H9 (cell line): ENCODE measurements around the gene CCNG1. TPM values are rescaled to one million over a fixed set of nuclear protein-coding genes. Genes with fewer than 3 reads are reported as not detected.

Source experiments
- DNase-seq: peaks from one replicate; pipeline ENCODE4 v3.0.0-alpha.2; 2017
- H2AFZ ChIP-seq: one replicate; pipeline ENCODE4 v1.6.1; 2013; ENCODE audit warnings: mild to moderate bottlenecking, low read length, control low read depth, moderate library complexity
- H2AK5ac ChIP-seq: 2 replicates; pipeline ENCODE4 v1.6.1; 2013; ENCODE audit warnings: low read length, control low read depth, mixed read lengths; ENCODE audit not compliant: insufficient read length
- H2BK120ac ChIP-seq: one replicate; pipeline ENCODE4 v1.6.1; 2013; ENCODE audit warnings: low read depth, mild to moderate bottlenecking, low read length, control low read depth, inconsistent platforms; ENCODE audit not compliant: poor library complexity, severe bottlenecking
- H2BK12ac ChIP-seq: 2 replicates; pipeline ENCODE4 v1.6.1; 2013; ENCODE audit warnings: low read length, control low read depth, mixed read lengths, low read depth; ENCODE audit not compliant: insufficient read length
- H2BK15ac ChIP-seq: 2 replicates; pipeline ENCODE4 v1.6.1; 2013; ENCODE audit warnings: low read depth, low read length, control low read depth
- H2BK20ac ChIP-seq: one replicate; pipeline ENCODE4 v1.6.1; 2013; ENCODE audit warnings: low read depth, mild to moderate bottlenecking, low read length, control low read depth, inconsistent platforms; ENCODE audit not compliant: poor library complexity, severe bottlenecking
- H2BK5ac ChIP-seq: 2 replicates; pipeline ENCODE4 v1.6.1; 2013; ENCODE audit warnings: low read length, control low read depth, mixed read lengths; ENCODE audit not compliant: insufficient read length
- H3K14ac ChIP-seq: 2 replicates; pipeline ENCODE4 v1.6.1; 2013; ENCODE audit warnings: low read length, control low read depth; ENCODE audit not compliant: insufficient read depth
- H3K18ac ChIP-seq: 2 replicates; pipeline ENCODE4 v1.6.1; 2013; ENCODE audit warnings: low read depth, mild to moderate bottlenecking, mixed read lengths, low read length, control low read depth; ENCODE audit not compliant: insufficient read length
- H3K23ac ChIP-seq: 2 replicates; pipeline ENCODE4 v1.6.1; 2013; ENCODE audit warnings: low read length, control low read depth, mixed read lengths, low read depth; ENCODE audit not compliant: insufficient read length
- H3K23me2 ChIP-seq: 2 replicates; pipeline ENCODE4 v1.6.1; 2013; ENCODE audit warnings: low read depth, mild to moderate bottlenecking, mixed read lengths, low read length, control low read depth; ENCODE audit not compliant: insufficient read length, poor library complexity, severe bottlenecking
- H3K27ac ChIP-seq: 2 replicates; pipeline ENCODE4 v1.5.1; 2013; ENCODE audit warnings: low read length, control low read depth, mixed read lengths, low read depth; ENCODE audit not compliant: insufficient read length
- H3K27me3 ChIP-seq: 2 replicates; pipeline ENCODE4 v1.6.1; 2013; ENCODE audit warnings: low read length, control low read depth, inconsistent platforms; ENCODE audit not compliant: insufficient read depth
- H3K4ac ChIP-seq: 2 replicates; pipeline ENCODE4 v1.6.1; 2013; ENCODE audit warnings: low read depth, mild to moderate bottlenecking, control low read depth, inconsistent platforms, low read length, moderate library complexity
- H3K4me1 ChIP-seq: 2 replicates; pipeline ENCODE4 v1.6.1; 2013; ENCODE audit warnings: low read length, control low read depth, inconsistent platforms; ENCODE audit not compliant: insufficient read depth
- H3K4me2 ChIP-seq: 2 replicates; pipeline ENCODE4 v1.6.1; 2013; ENCODE audit warnings: low read length, control low read depth, mixed read lengths; ENCODE audit not compliant: insufficient read length, insufficient read depth
- H3K56ac ChIP-seq: 2 replicates; pipeline ENCODE4 v1.6.1; 2013; ENCODE audit warnings: low read depth, mild to moderate bottlenecking, mixed read lengths, low read length, control low read depth; ENCODE audit not compliant: insufficient read length
- H3K79me1 ChIP-seq: 2 replicates; pipeline ENCODE4 v1.6.1; 2013; ENCODE audit warnings: low read depth, mild to moderate bottlenecking, moderate library complexity, low read length, control low read depth, inconsistent platforms; ENCODE audit not compliant: insufficient read depth, poor library complexity, severe bottlenecking
- H3K79me2 ChIP-seq: 2 replicates; pipeline ENCODE4 v1.6.1; 2013; ENCODE audit warnings: low read length, control low read depth, inconsistent platforms; ENCODE audit not compliant: insufficient read depth
- H3K9ac ChIP-seq: 2 replicates; pipeline ENCODE4 v1.6.1; 2013; ENCODE audit warnings: low read length, control low read depth, mixed read lengths; ENCODE audit not compliant: insufficient read length; ENCODE audit errors: extremely low read depth
- H3K9me3 ChIP-seq: one replicate; pipeline ENCODE4 v1.6.1; 2013; ENCODE audit warnings: low read depth, low read length, inconsistent platforms; ENCODE audit not compliant: control insufficient read depth
- H3T11ph ChIP-seq: one replicate; pipeline ENCODE4 v1.6.1; 2013; ENCODE audit warnings: mild to moderate bottlenecking, low read length, control low read depth, inconsistent platforms
- H4K20me1 ChIP-seq: one replicate; pipeline ENCODE4 v1.6.1; 2013; ENCODE audit not compliant: control insufficient read depth, insufficient read length, insufficient read depth
- H4K5ac ChIP-seq: 2 replicates; pipeline ENCODE4 v1.6.1; 2013; ENCODE audit warnings: low read depth, mild to moderate bottlenecking, mixed read lengths, low read length, control low read depth; ENCODE audit not compliant: insufficient read length
- H4K8ac ChIP-seq: replicated peaks from 2 replicates; pipeline ENCODE4 v1.6.1; 2013; ENCODE audit warnings: low read length, control low read depth, mixed read lengths, low read depth; ENCODE audit not compliant: insufficient read length
- H4K91ac ChIP-seq: 2 replicates; pipeline ENCODE4 v1.6.1; 2013; ENCODE audit warnings: low read depth, mild to moderate bottlenecking, moderate library complexity, mixed read lengths, low read length, control low read depth; ENCODE audit not compliant: insufficient read length
- H3K27ac Mint-ChIP-seq, 3 experiments: 2 replicates in 2 of 3; 3 replicates in 1 of 3; pipeline ENCODE4 v1.8.0; 2020 to 2021; ENCODE audit warnings: mixed read lengths in 3 of 3, mild to moderate bottlenecking in 1 of 3, moderate library complexity in 1 of 3
- H3K27me3 Mint-ChIP-seq: 2 replicates; pipeline ENCODE4 v1.8.0; 2021; ENCODE audit warnings: low read depth, mild to moderate bottlenecking, moderate library complexity, mixed read lengths
- H3K36me3 Mint-ChIP-seq, 3 experiments: 2 replicates in 2 of 3; 3 replicates in 1 of 3; pipeline ENCODE4 v1.8.0; 2020 to 2021; ENCODE audit warnings: low read depth in 3 of 3, mixed read lengths in 3 of 3; ENCODE audit not compliant: insufficient read depth in 1 of 3
- H3K4me1 Mint-ChIP-seq, 2 experiments: 2 replicates each; pipeline ENCODE4 v1.8.0; 2020; ENCODE audit warnings: mixed read lengths in 2 of 2
- H3K4me3 Mint-ChIP-seq, 2 experiments: 2 replicates in 1 of 2; 3 replicates in 1 of 2; pipeline ENCODE4 v1.8.0; 2020 to 2021; ENCODE audit warnings: mild to moderate bottlenecking in 2 of 2, mixed read lengths in 2 of 2, moderate library complexity in 1 of 2
- H3K9me3 Mint-ChIP-seq, 2 experiments: 2 replicates in 1 of 2; 3 replicates in 1 of 2; pipeline ENCODE4 v1.8.0; 2020; ENCODE audit warnings: mild to moderate bottlenecking in 2 of 2, mixed read lengths in 2 of 2, moderate library complexity in 1 of 2
- CTCF ChIP-seq: fragments of 200-600 bp; sonication (generic); conservative IDR thresholded peaks from 3 replicates; pipeline ENCODE4 v1.8.0; 2021; ENCODE audit warnings: antibody characterized with exemption, mild to moderate bottlenecking
- WGBS: extraction: QIAGEN DNeasy Blood & Tissue Kit; methylation state at CpG from one replicate; pipeline ENCODE4 v1.1.7; 2013; ENCODE audit warnings: missing lambda C conversion rate, low lambda C conversion rate, mixed read lengths; ENCODE audit not compliant: insufficient read length; ENCODE audit errors: extremely low coverage; 5-methylcytosine and 5-hydroxymethylcytosine counted together
- total RNA-seq: library from RNA; stranded (reverse); gene quantifications from 2 replicates; pipeline ENCODE4 v1.2.1, GENCODE V29; 2021

CCNG1 gene
- total RNA-seq, 1 experiment from 2014 or later: 521 TPM

- H3K9me3 ChIP-seq: no peaks in the 10 kb centered on the region
- no peak overlapping the region for H2BK5ac ChIP-seq
- no peak for TF ChIP-seq CTCF
- no peak overlapping the region for H3K9ac ChIP-seq
- H2BK15ac ChIP-seq: no peak overlapping the region
- Mint-ChIP-seq H3K36me3 (peaks cover 0 to 5% (median 0%) of the 10 kb centered on the region in 3 experiments; a peak in 1 of 7 replicates), H3K9me3 (no peaks in the 10 kb centered on the region), H3K4me3 (no peak overlapping the region), H3K4me1 (peaks cover 23 to 31% of the 10 kb centered on the region in 2 experiments), H3K27ac (no peak overlapping the region), H3K27me3 (no peaks in the 10 kb centered on the region)
- H2BK120ac ChIP-seq: no peak overlapping the region
- H3K4ac ChIP-seq: no peak overlapping the region
- no peaks in the 10 kb centered on the region for H3K27me3 ChIP-seq
- H3K23me2 ChIP-seq: peaks cover 4% of the 10 kb centered on the region
- no peaks in the 10 kb centered on the region for H4K20me1 ChIP-seq
- H4K8ac ChIP-seq: no peak overlapping the region
- no peaks in the 10 kb centered on the region for H3K79me1 ChIP-seq
- no CpG with 5 or more reads among the region's 1 CpG for WGBS
- no peak overlapping the region for H3K14ac ChIP-seq
- H3K27ac ChIP-seq: no peak overlapping the region
- no peak overlapping the region for H3K56ac ChIP-seq
- H3K4me2 ChIP-seq: no peak overlapping the region
- H3T11ph ChIP-seq: no peak overlapping the region
- 0 out of 2 replicates have a peak, but pooled peaks cover 3% of the 10 kb centered on the region for H3K4me1 ChIP-seq
- no peak overlapping the region for H2AFZ ChIP-seq
- no peak overlapping the region for H2BK12ac ChIP-seq
- no peak overlapping the region for H2BK20ac ChIP-seq
- H4K91ac ChIP-seq: no peak overlapping the region
- H3K18ac ChIP-seq: no peak overlapping the region
- no peak overlapping the region for H2AK5ac ChIP-seq
- DNase-seq: no peak
- no peak overlapping the region for H4K5ac ChIP-seq
- no peaks in the 10 kb centered on the region for H3K79me2 ChIP-seq
- no peak overlapping the region for H3K23ac ChIP-seq
These were observed 4.9 kb upstream of the CCNG1 start for GRCh38 chr5:163432544-163432943.
